Forelimb muscle (tissue), 1 donor: ENCODE data around the gene PRODH2. TPM values are rescaled to one million over a fixed set of nuclear protein-coding genes. Genes with fewer than 3 reads are reported as not detected.
"Not testable (repeated sequence)": the region's sequence is repeated elsewhere in the genome, so short reads cannot be mapped to it uniquely, and the experiment has no call there.

Source experiments
- DNase-seq: peaks from one replicate; pipeline ENCODE4 v3.0.0-alpha.2; 2013; ENCODE audit warnings: low read depth
- polyA plus RNA-seq: library from polyadenylated mRNA; unstranded; fragments of 120-200 nt; gene quantifications from one replicate; pipeline ENCODE4 v1.2.1, GENCODE V29; 2013; ENCODE audit not compliant: insufficient read length

The PRODH2 gene
- polyA plus RNA-seq, 1 donor, result not detected

DNA sequence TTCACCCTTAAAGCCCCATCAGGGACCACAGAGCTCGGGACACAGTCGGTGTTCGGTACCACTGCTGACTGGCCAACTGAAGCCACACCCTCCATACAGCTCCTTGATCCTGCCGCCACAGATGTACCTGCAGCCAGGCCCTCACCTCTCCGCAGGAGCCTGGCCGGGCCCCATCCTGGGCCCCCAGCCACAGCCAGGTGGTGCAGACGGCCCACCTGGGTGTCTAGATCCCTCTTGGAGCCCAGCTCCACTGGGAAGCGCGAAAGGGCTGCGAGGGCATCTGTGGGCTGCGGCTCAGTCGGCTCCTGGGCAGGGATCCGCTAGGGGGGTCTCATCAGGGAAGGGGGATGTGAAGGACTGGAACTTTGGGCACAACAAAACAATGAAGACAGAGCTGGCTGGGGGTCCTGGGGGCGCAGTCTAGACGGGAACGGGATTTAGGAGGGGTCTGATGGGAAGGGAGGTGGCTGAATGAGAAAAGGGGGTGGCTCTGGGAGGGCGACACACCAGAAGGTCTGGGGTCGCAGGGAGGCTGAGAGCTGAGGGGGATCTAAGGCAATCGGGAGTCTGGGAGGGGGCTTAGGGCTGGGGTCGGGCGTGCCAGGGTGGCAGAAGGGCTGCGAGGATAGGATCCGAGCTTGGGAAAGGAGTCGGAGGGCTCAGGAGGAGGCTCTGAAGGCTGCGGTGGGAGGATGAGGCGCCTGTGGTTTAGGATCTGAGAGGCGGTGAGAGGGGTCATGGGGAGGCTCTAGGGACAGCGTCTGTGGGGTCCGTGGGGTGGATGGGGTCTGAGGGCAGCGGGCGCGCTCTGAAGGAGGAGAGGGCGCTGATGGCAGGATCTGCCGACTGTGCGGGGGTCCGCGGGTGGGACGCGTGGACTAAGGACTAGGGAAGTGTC is 15.8 kb downstream of the PRODH2 start:
- DNase-seq, result no peak

GRCh38 chr19:35795564-35795963 is 17.1 kb downstream of the PRODH2 start:
- DNase-seq, result not testable (repeated sequence)

DNA sequence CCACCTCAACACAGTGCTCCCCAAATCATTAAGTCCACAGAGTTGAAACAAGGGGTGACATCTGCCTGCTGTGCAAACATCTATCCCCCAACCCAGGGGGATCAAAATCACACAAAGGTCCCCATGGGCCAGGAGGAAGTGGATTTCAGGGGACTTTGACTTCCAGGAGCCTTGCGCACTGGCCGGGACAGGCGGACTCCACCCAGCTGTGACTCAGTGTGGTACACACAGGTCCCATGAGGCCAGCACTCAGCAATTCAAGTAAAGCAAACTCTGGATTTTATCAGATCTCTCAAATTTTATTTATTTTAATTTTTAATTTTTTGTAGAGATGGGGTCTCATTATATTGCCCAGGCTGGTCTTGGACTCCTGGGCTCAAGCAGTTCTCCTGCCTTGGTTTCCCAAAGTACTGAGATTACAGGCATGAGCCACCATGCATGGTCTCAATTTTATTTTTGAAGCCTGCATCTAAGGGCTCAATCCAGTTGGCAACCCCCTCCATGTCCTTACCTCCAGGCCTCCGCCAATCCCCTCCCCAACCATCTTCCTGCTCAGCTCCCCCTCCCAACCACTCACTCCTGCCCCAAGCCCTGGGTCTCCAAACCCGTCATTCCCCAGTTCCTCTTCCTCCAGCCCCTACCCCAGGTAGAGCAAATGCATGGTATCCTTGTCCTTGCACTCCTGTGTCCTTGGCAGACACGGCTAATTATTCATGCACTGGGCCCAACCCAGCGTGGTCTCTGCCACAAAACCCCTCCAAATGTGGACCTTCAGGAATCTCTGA is 19.1 kb downstream of the PRODH2 start:
- no peak for DNase-seq

- no peak for DNase-seq
Observed at GRCh38 chr19:35792888-35793287, 19.8 kb downstream of the PRODH2 start.

- no peak for DNase-seq
Observed at GRCh38 chr19:35792312-35792711, 20.3 kb downstream of the PRODH2 start.

- DNase-seq, result no peak
Observed at GRCh38 chr19:35791814-35792279, 20.8 kb downstream of the PRODH2 start.

DNA sequence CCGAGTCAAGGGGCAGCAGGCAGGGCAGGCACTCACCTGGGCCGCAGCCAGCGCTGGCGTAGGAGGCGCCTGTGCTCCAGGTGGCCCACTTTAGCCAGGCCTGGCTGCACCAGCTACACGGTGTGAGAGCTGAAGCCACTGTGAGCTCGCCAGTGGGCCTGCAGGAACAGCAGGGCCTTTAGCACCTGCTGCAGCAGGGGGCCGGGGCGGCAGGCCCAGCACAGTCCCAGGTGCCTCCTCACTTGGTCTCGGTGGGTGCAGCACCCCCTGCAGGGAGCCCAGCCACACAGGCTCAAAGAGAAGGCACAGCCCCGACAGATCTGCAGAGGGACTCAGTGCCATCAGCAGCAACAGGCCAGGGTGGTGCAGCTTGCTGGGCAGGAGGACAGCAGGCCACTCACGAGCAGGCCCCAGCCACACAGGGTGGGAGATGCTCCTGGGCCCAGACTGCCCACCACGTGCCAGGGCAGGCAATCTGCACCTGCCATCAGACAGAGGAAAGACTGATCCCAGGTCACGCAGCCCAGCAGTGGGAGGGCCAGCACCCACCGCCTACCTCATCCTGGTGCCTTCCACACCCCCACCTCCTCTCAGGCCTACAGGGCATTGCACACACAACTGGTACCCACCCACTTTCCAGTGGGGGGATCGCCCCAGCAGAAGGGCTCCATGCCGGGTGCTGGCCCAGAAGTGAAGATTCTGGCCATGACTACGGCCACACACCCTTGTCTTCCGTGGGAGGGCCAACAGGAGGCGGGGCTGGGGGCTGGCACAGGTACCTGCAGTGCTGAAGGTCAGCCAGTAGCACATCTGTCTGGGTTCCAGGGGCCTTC is 21.4 kb downstream of the PRODH2 start:
- no peak for DNase-seq

DNA sequence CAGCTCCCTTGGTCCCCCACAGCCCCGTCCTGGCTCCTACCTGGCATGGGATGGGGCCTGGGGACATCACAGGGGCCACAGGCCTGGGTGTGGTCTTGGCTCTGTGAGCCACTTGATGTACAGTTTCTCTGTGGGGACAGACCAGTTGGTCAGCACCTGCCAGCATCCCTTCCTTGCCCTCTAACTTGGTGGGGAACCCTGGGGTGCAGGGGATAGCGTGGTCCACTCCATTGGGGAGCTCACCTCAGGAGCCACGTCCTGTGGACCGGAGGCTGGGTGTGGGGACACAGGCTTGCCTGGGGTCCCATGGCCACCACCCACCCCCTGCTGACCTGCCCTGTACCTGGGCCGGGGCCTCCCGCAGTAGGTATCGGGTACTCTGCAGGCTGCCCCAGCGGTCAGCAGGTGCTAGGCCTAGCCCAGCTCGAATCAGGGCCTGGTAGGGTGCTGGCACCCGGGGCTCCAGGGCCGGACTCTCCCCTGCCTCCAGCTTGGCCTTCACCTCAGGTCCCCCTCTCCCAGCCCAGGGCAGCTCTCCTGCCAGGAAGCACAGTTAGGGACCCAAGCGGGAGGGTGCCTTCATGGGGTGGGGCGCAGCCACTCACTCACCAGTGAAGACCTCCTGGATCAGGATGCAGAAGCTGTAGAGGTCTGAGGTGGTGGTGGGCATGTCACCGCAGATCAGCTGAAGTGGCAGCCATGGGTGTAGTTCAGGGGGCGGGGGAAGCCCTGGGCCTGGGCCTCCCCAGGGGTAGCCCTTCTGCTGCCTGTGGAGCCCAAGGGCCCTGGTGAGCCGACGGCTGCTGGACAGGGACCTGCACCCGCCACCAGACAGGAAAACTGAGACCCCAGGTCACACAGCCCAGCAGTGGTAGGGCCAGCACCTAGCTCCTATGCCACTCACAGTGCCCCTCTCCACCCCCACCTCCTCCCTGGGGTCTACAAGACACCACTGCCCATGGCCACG is 22.4 kb downstream of the PRODH2 start:
- no peak for DNase-seq

DNA sequence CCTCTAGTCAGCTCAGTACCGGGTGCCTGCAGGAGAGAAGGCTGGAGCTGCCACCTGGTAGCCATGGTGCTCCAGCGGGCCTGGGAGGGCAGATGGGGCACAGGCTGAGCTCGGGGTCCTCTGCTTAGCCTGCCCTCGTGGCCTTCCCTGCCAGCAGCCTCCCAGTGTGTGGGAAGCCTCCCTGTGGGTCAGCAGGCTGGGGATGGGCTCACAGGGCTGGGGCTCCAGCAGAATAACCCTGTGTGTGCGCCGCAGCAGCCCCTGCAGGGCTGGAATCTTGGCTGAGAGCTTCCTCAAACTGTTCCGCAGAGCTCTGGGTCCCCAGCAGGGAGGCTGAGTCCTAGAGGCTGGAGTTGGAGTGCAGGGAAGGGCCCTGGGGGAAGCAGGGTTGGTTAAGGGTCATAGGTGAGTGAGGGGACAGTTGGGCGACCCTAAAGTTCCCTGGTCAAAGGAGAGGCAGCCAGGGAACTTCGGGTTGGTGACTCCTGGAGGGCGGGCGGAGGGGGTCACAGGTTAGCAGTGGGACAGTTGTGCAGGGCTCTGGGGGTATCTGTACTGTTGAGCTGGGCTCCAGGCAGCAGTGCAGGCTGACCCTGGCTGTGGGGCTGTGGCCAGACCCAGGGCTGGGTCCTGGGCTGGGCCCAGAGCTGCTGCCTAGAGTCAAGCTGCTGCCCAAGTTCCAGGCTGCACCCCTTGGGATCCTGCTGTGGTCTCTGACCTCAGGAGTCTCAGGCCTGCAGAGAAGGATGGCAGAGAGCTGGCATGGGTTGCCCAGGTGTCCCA is 23.3 kb downstream of the PRODH2 start:
- no peak for DNase-seq

GRCh38 chr19:35788205-35788960 is 24.3 kb downstream of the PRODH2 start:
- DNase-seq, result no peak

- DNase-seq, result no peak
Observed at GRCh38 chr19:35787227-35787799, 25.3 kb downstream of the PRODH2 start.

DNA sequence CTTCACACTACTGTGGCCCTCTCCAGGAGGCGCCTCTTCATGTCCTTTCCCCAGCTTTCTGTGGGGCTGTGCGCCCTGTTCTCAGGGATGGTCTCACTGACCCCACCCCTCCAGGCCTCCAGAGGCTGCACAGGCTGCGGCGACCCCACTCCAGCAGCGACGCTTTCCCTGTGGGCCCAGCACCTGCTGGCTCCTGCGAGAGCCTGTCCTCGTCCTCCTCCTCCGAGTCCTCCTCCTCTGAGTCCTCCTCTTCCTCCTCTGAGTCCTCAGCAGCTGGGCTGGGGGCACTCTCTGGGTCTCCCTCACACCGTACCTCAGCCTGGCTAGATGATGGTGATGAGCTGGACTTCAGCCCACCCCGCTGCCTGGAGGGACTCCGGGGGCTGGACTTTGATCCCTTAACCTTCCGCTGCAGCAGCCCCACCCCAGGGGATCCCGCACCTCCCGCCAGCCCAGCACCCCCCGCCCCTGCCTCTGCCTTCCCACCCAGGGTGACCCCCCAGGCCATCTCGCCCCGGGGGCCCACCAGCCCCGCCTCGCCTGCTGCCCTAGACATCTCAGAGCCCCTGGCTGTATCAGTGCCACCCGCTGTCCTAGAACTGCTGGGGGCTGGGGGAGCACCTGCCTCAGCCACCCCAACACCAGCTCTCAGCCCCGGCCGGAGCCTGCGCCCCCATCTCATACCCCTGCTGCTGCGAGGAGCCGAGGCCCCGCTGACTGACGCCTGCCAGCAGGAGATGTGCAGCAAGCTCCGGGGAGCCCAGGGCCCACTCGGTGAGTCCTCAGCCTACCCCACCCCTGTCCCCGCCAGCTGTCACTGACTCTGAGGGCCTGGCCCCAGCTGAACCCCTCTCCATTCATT is 26.1 kb downstream of the PRODH2 start:
- no peak for DNase-seq

DNA sequence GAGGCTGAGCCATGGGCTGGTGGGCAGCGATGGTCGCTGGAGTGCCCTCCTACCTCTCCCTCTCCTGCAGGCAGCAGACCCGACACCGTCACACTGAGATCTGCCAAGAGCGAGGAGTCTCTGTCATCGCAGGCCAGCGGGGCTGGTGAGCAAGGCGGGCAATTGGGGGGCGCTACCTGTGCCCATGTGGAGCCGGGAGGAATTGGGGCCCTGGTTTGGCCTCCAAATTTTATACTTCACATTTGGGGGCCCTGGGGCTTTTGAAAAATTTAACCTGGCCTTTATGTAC is 27.4 kb downstream of the PRODH2 start:
- DNase-seq, result no peak

GRCh38 chr19:35784503-35785338 is 27.9 kb downstream of the PRODH2 start:
- DNase-seq, result no peak

GRCh38 chr19:35783469-35784434 is 28.9 kb downstream of the PRODH2 start:
- no peak for DNase-seq

DNA sequence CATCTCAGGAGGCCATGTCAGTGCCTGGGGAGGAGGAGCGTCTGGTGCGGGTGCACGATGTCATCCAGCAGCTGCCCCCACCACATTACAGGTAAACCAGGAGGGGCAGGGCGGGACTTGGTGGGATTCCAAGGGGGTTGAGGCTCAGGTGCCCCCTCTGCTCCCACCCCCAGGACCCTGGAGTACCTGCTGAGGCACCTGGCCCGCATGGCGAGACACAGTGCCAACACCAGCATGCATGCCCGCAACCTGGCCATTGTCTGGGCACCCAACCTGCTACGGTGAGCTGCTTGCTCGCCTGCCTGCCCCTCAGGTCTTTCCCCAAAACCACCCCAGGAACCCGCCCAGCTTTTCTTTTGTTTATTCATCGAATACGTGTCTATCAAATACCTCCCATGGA is 30.1 kb downstream of the PRODH2 start:
- DNase-seq, result no peak
